Measurements from ENCODE around the gene RAPGEF6.

RAPGEF6 gene

GRCh38 chr5:131387255-131387654 is 247.8 kb downstream of the RAPGEF6 start:
- TF ChIP-seq EZH2phosphoT487 (IDR thresholded peaks at IDR 0.05; ENCODE audit: borderline replicate concordance) = no peak
- no peak for TF ChIP-seq CTCF (conservative IDR thresholded peaks at IDR 0.05; ENCODE audit: low read length)
- H3K79me2 ChIP-seq (ENCODE audit: insufficient read depth, low read length) = peaks cover 18% of the 10 kb centered on the region
- peaks cover 33% of the 10 kb centered on the region; the same call in 1 of the 2 replicates for H3K36me3 ChIP-seq (ENCODE audit: insufficient read depth, low read length)

GRCh38 chr5:131386779-131387178 is 248.2 kb downstream of the RAPGEF6 start:
- Histone ChIP-seq H3K9me3 (ENCODE audit: insufficient read depth, low read depth, low read length) (no peaks in the 10 kb centered on the region), H3K27me3 (ENCODE audit: insufficient read depth, low read length, poor library complexity, severe bottlenecking) (no peaks in the 10 kb centered on the region), H3K79me2 (ENCODE audit: insufficient read depth, low read length) (peaks cover 20% of the 10 kb centered on the region), H4K20me1 (ENCODE audit: insufficient read depth, low read length, poor library complexity, severe bottlenecking) (peaks cover 9% of the 10 kb centered on the region), H3K4me3 (ENCODE audit: low read length, poor library complexity, severe bottlenecking) (no peak overlapping the region), H2AFZ (ENCODE audit: low read length) (no peak overlapping the region), H3K4me2 (ENCODE audit: low read depth, low read length, poor library complexity, severe bottlenecking) (no peak overlapping the region), H3K36me3 (ENCODE audit: insufficient read depth, low read length) (peaks cover 28% of the 10 kb centered on the region; the same call in 1 of the 2 replicates), H3K9ac (ENCODE audit: low read depth, low read length, poor library complexity, severe bottlenecking) (no peak overlapping the region), H3F3A (ENCODE audit: low read depth) (no peaks in the 10 kb centered on the region), H3K9me2 (replicated peaks; ENCODE audit: low read depth, low read length) (no peaks in the 10 kb centered on the region), H3K4me1 (ENCODE audit: insufficient read depth, low read length, poor library complexity, severe bottlenecking) (peaks cover 10% of the 10 kb centered on the region)
- TF ChIP-seq CTCF (conservative IDR thresholded peaks at IDR 0.05; ENCODE audit: low read length) (no peak), EZH2phosphoT487 (IDR thresholded peaks at IDR 0.05; ENCODE audit: borderline replicate concordance) (no peak)

More at GRCh38 chr5:131387255-131387654, 247.8 kb downstream of the RAPGEF6 start:
- Histone ChIP-seq H3F3A (ENCODE audit: low read depth) (no peaks in the 10 kb centered on the region), H3K9me2 (replicated peaks; ENCODE audit: low read depth, low read length) (no peaks in the 10 kb centered on the region), H3K9ac (ENCODE audit: low read depth, low read length, poor library complexity, severe bottlenecking) (no peak overlapping the region), H4K20me1 (ENCODE audit: insufficient read depth, low read length, poor library complexity, severe bottlenecking) (peaks cover 4% of the 10 kb centered on the region), H3K9me3 (ENCODE audit: insufficient read depth, low read depth, low read length) (no peaks in the 10 kb centered on the region), H2AFZ (ENCODE audit: low read length) (no peak overlapping the region), H3K4me1 (ENCODE audit: insufficient read depth, low read length, poor library complexity, severe bottlenecking) (peaks cover 10% of the 10 kb centered on the region), H3K27me3 (ENCODE audit: insufficient read depth, low read length, poor library complexity, severe bottlenecking) (no peaks in the 10 kb centered on the region), H3K4me3 (ENCODE audit: low read length, poor library complexity, severe bottlenecking) (no peak overlapping the region), H3K4me2 (ENCODE audit: low read depth, low read length, poor library complexity, severe bottlenecking) (no peak overlapping the region)

GRCh38 chr5:131386124-131386523 is 248.9 kb downstream of the RAPGEF6 start:
- TF ChIP-seq EZH2phosphoT487 (IDR thresholded peaks at IDR 0.05; ENCODE audit: borderline replicate concordance) (no peak), CTCF (conservative IDR thresholded peaks at IDR 0.05; ENCODE audit: low read length) (no peak)
- no peak overlapping the region for H2AFZ ChIP-seq (ENCODE audit: low read length)
- no peak overlapping the region for H3K4me2 ChIP-seq (ENCODE audit: low read depth, low read length, poor library complexity, severe bottlenecking)
- peaks cover 10% of the 10 kb centered on the region for H4K20me1 ChIP-seq (ENCODE audit: insufficient read depth, low read length, poor library complexity, severe bottlenecking)
- peaks cover 25% of the 10 kb centered on the region for H3K79me2 ChIP-seq (ENCODE audit: insufficient read depth, low read length)
- no peaks in the 10 kb centered on the region for H3K27me3 ChIP-seq (ENCODE audit: insufficient read depth, low read length, poor library complexity, severe bottlenecking)
- no peaks in the 10 kb centered on the region for H3F3A ChIP-seq (ENCODE audit: low read depth)
- H3K9ac ChIP-seq (ENCODE audit: low read depth, low read length, poor library complexity, severe bottlenecking) = no peak overlapping the region
- H3K9me2 ChIP-seq (replicated peaks; ENCODE audit: low read depth, low read length) = no peaks in the 10 kb centered on the region
- H3K4me3 ChIP-seq (ENCODE audit: low read length, poor library complexity, severe bottlenecking) = no peak overlapping the region
- peaks cover 27% of the 10 kb centered on the region; the same call in 1 of the 2 replicates for H3K36me3 ChIP-seq (ENCODE audit: insufficient read depth, low read length)
- H3K9me3 ChIP-seq (ENCODE audit: insufficient read depth, low read depth, low read length) = no peaks in the 10 kb centered on the region
- H3K4me1 ChIP-seq (ENCODE audit: insufficient read depth, low read length, poor library complexity, severe bottlenecking) = peaks cover 10% of the 10 kb centered on the region
